ENCODE data around the gene GLIPR2. TPM values are rescaled to one million over a fixed set of nuclear protein-coding genes. Genes with fewer than 3 reads are reported as not detected.
A peak's percentile ranks its signal among the peaks of the same experiment; 100 is the strongest.
"Not testable (repeated sequence)": the region's sequence is repeated elsewhere in the genome, so short reads cannot be mapped to it uniquely, and the experiment has no call there.

Gene GLIPR2, protein sequence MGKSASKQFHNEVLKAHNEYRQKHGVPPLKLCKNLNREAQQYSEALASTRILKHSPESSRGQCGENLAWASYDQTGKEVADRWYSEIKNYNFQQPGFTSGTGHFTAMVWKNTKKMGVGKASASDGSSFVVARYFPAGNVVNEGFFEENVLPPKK
- total RNA-seq = 42.3 and 52.2 TPM in 2 replicates

DNA sequence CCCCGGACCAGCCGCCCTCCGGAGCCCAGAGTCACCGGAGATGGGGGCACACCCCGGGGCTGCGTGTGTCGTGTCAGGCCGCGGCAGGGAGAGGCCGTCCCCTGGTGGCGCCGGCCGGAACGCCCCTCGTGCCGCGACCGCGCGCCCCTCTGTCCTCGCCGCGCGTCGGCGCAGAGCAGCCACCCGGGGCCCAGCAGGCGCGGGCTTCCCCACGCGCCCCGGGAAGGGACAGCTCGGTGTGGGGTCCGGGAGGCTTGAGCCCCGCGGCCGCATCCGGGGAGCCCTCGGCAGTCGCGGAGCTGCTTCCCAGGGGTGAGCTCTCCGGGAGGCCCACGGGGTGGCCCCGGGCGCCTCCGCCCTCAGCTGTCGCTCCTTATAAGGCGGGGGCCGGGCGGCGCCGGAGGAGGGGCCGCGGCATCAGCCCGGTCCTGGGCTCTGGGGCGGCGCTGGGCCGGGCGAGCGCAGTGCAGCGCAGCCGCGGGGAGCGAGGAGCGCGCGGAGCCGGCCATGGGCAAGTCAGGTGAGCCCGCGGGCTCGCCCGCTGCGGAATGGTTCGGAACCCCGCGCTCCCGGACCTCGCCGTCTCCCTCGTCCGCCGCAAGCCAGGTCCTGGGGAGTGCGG lies at the start of gene GLIPR2:
Gene GLIPR2 (plus strand): TSS at position 462 of the 622 bp plus-strand sequence. CDS start 46 bp downstream, at position 508.
- peak; percentile 71 to 73 for DNase-seq (ENCODE audit: low read depth in 2 of 2)

DNA sequence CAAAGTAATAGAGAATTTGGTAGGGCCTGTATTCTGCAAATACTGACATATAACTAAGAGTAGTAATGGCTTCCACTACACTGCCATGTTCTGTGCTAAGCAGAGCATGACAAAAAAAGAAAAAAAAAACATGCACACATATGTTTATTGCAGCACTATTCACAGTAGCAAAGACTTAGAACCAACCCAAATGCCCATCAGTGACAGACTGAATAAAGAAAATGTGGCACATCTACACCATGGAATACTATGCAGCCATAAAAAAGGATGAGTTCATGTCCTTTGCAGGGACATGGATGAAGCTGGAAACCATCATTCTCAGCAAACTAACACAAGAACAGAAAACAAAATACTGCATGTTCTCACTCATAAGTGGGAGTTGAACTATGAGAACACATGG lies 49.5 kb upstream of the GLIPR2 start:
- not testable (repeated sequence) for DNase-seq (ENCODE audit: low read depth in 2 of 2)

DNA sequence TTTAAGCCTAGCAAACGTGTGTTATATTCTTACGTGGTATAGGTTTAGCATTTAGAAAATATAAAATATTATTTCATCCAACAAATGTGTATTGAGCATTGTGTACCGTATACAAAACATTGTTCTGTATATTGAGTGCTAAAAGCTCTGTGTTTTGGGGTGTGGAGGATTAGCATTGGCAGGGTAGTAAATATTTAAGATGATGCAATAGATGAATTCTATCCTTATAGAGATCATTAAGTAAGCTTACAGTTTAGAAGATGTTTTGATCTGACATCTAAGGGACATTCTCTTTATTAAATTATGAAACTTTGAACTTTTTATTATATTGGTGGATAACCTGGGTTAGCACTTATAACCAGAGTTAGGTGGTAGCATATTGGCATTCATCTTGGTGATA lies 48.5 kb upstream of the GLIPR2 start:
- DNase-seq (ENCODE audit: low read depth in 2 of 2) = no peak

DNA sequence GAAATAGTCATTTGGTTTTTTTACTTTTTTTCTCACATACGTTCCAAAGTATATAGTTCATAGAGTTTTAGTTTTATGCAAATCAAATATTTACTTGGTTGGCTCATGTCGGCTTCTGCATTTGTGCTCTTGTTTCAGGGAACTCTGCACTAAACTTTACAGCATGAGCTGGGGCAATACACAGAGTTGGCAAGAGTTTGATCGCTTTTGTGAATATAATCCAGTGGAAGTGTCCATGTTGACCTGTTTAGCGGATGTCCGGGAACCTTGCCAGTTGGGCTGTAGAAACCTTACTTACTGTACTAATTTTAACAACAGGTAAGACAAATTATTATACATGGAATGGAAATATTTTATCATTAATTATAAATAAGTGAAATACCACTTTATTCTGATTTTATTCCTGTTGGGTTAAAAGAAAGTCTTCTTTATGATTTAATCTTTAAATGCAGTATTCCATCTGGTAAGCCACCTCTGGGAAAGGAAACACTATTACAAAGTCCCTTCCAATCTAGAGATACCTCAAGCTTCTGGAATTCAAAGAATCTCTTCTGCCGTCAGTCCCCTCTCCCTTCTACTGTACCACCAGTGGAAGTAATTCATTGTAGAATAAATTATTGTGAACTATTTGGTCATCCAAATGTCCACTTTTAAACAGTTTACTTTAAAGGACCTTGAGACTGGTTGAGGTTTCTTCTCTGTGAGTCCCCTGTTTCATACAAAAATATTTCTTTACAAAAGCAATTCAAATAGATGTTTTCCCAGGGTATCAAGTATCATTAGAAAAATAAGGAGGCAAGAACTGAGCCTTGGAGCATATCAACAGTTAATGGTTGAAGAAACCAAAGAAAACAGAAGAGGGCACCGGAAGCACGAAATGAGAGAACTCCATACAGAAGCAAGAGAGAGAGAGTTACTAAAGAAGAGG lies 45.2 kb upstream of the GLIPR2 start:
- peak; percentile 80 to 94 for DNase-seq (ENCODE audit: low read depth in 2 of 2)

DNA sequence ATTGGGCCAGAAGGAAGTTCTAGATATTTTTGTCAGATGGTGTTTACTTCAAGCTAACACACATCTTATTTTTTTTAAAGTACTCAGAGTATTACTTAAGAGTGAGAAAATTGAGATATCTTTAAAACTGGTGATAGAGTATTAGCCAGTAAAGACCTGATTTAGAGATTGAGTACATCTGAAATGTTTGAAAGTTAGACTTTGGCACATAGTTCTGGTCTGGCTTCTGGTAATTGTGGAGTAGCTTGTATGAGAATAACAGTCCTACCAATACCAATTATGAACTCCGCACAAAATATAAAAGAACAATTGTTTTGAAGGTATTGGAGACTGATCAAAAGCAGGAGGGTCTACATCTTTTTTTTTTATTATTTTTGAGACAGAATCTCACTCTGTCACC lies 44.5 kb upstream of the GLIPR2 start:
- no peak for DNase-seq (ENCODE audit: low read depth in 2 of 2)

DNA sequence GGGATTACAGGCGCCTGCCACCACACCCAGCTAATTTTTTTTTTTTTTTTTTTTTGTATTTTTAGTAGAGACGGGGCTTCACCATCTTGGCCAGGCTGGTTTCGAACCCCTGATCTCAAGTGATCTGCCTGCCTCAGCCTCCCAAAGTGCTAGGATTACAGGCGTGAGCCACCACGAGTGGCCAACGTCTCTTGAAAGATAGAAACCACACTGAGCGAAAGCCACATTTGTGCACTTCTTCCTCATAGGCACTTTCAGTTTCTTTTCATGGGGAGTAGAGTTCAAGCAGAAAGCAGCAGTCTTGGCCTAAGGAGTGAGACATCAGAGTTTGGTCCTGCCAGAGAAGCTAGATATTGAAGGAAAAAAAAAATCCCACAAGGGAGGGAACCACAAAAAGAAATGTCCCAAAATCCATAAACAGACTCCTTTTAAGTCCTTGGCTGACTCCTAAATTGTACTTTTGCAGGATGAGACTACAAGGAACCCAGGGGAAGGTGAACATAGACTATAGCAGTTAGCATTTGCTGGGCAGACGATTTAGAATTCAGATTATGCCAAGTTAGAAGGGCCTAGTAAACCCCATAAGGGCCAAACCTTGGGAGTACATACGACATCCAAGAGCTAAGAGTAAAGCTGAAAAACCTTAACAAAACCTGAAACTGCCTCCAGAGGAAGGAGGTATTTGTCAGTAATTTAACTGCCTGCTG lies 43.9 kb upstream of the GLIPR2 start:
- DNase-seq (ENCODE audit: low read depth in 2 of 2) = peak in 1 of 2 donors; percentile 9

DNA sequence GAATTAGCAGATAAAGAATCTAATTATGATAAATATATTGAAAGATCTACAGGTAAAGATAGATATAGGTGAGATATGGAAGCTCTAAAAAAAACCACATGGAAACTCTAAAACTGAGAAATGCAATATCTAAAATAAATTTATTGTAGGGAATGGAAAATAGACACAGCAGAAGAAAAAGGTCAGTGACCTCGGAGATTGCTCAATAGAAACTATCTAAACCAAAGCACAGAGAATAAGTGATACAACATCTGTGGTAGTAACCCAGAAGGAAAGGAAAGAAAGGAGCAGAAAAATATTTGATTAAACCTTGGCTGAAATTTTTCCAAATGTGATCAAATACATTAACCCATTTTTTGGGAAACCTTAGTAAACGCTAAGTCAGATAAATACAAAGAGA lies 43.1 kb upstream of the GLIPR2 start:
- DNase-seq (ENCODE audit: low read depth in 2 of 2) = peak in 1 of 2 donors; percentile 39

DNA sequence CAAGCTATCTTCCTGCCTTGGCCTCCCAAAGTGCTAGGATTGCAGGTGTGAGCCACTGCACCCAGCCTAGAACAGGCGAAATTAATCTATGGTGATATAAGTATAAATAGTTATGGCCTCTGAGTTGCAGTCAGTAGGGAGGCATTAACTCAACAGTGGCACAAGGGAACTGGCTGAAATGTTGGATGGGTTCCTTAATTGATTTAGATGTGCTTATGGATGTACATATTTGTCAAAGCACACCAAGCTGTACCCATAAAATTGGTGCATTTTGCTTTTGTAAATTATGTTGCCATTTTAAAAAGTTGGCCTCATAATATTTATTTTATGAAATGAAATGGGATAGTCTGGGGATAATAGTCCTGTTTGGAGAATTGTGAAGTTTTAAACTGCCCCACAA lies 36.8 kb upstream of the GLIPR2 start:
- no peak for DNase-seq (ENCODE audit: low read depth in 2 of 2)

DNA sequence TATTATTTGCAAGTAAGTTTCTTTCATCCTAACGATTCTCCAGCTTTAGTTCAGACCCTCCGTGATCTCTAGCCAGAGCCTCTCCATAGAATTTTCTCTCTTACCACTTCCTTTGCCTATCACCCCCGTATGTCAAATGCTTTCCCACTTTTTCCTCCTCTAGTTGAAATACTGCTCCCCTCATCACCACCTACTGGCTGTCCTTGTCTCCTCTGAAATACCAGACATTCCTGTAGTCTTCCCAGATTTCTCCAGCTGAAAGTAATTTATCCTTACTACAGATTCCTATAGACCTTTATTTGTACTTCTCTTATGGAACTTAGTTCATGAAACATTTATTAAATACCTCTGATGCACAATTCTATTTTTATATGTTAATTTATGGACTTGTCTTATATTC lies 36.0 kb upstream of the GLIPR2 start:
- no peak for DNase-seq (ENCODE audit: low read depth in 2 of 2)

DNA sequence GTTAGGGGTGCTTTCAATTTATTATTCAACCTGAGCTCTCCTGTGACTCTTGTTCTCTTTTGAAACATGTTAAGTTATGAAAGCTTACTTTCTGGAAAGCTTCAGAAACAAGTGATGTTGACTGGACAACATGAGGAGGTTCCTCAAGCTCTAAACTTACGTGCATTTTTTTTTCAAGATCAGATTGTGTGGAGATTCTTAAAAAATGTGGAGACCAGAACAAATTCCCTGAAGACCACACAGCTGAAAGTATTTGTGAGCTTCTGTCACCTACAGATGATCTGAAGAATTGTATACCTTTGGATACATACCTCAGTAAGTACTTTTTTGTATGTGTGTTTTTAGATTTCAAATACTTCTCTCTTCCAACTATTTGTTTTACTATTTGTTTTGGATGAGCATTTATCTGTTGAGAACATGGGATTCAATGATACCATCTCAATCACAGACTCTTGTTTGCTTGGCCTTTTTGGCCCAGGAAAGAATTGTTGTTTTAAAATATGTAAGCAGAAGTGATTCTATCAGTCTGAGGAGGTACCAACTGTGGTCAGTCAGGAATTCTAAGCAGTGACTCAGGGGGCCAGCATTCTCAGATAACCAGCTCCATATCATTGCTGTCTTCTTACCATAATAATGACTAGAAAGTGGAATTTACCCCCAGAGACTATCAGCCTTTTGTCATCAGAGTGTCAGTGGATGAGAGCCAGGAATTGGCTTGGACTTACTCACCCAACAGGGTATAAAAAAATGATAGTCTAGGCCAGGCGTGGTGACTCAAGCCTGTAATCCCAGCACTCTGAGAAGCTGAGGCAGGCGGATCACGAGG lies 34.4 kb upstream of the GLIPR2 start:
- DNase-seq (ENCODE audit: low read depth in 2 of 2) = peak; percentile 81 to 90

DNA sequence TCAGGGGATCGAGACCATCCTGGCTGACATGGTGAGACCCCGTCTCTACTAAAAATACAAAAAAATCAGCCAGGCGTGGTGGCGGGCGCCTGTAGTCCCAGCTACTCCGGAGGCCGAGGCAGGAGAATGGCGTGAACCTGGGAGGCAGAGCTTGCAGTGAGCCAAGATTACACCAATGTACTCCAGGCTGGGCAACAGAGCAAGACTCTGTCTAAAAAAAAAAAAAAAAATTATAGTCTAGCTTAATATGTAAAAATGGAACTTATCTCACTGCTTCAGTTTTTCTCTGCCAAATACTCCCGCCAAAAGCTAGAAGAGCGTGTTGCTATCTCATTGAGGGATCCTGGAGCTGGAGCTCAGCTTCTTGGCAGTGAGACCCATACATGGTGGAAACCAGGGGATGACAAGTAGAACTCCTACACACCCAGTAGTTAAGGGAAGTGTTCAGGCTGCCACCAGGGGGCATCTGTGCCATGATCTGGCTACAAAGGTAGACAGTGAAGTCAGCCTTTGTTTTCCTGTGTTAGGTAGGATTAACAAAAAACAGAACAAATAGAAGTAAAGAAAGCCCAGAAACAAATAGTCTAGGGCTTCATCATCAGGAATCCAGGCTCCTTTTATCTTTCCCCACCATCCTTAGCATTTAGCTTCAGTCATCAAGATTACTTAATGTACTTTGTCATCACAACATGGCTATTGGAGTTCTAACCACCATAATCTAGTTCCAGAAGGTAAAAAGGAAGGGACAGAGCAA lies 33.6 kb upstream of the GLIPR2 start:
- DNase-seq (ENCODE audit: low read depth in 2 of 2) = peak; percentile 85 to 90

DNA sequence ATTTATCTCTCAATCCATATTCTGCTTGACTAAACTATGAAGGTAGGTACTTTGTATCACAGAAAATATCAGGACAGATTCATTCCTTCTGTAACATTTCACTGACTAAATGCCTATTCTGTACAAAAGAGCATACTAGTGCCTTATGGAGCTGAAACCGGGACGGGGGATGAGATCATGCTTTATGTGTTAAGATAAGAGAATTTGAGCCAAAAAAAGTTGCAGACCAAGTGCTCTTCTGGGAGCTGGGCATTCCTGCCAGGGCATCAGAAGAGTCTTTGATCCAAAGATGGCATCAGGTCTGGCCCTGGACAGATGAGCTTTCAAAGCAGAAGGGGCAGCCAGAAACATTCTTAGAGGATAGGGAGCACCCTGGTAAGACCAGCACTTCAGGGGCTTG lies 27.5 kb upstream of the GLIPR2 start:
- DNase-seq (ENCODE audit: low read depth in 2 of 2) = no peak

DNA sequence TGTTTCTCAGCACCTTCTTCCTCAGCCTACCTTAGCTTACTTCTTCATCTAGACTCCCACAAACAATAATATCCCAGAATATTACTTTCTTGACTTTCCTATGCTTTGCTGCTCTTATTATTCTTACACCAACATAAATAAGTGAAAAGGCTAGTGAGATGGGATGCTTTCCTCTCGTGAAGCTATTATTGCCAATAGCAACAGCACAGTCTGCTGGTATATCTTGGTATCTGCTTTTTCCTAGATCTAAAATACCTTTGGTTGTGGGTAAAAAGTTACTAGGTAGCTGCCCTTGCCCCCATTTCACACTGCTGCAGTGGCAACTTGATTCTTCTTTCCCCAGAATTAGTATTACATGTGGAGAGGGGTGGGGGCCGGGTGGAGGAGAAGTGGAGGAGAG lies 26.1 kb upstream of the GLIPR2 start:
- DNase-seq (ENCODE audit: low read depth in 2 of 2) = peak in 1 of 2 donors; percentile 31

DNA sequence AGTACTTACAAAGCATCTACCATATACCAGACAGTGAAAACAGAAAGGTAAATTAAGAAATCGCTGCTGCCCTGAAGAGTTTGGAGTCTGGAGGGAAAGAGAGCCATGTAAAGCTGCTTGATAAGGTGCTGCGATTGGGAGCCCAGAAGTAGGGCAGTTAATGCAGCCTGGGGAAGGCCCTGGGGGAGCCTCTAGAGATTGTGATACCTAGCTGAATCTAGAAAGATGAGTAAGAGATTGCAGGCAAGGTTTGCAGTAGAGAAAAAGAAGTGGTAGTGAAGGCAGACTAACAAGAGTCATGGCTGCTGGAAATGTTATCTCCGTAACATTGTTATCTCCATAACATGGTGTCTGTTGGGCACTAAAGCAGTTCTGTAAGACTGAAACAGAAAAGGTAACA lies 24.0 kb upstream of the GLIPR2 start:
- DNase-seq (ENCODE audit: low read depth in 2 of 2) = no peak

DNA sequence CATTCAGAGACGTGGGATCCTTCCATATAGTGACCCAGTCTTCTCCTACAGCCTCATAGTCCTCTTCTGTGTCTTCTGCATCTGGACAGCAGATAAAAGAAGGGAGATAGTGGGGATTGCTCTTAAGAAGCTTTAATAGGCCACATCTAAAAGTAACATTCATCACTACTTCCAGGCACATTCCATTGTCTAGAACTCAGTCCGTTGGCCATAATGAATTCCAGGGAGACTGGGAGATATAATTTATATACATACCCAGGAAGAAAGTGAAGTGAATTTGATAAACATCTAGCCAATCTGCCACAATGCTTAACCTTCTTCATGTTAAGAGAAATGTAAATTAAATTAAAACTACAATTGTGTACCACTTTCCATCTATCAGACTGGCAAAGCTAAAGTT lies 22.5 kb upstream of the GLIPR2 start:
- no peak for DNase-seq (ENCODE audit: low read depth in 2 of 2)

DNA sequence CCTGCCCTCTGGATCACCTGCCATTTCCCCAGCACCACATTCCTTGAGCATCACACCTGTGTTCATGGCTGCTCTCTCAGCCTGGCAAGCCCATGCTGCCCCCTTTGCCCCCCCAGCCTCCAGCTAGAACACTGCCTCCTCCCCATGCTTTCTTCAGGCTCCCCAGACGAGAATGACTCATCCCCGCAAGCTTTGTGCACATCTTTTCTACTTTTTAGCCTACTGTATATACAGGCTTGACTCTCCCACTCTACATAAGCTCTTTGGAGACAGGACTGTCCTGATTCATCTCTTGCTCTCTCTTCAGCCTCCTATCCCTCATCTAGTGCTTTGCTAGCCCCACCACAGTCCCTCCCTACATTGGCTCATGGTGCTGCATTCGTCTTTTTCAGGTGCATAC lies 19.9 kb upstream of the GLIPR2 start:
- no peak for DNase-seq (ENCODE audit: low read depth in 2 of 2)

DNA sequence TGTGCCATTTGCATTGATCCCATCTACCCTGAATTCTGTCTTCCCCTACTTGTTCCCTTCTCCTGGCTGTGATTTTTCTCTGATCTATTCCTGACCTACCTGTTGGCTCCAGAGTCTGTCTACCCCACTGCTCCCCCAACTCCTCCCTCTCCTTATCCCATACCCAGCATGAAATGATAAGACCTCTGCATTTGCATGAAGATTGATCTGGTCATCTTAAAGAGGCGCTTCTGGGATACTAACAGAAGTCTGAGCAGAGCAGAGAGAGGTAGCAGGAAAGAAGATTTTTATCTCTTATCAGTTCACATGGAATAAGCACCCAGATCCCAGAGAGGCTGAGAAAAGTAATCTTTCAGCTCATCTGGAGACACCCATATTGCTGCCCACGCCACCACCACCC lies 18.3 kb upstream of the GLIPR2 start:
- no peak for DNase-seq (ENCODE audit: low read depth in 2 of 2)

DNA sequence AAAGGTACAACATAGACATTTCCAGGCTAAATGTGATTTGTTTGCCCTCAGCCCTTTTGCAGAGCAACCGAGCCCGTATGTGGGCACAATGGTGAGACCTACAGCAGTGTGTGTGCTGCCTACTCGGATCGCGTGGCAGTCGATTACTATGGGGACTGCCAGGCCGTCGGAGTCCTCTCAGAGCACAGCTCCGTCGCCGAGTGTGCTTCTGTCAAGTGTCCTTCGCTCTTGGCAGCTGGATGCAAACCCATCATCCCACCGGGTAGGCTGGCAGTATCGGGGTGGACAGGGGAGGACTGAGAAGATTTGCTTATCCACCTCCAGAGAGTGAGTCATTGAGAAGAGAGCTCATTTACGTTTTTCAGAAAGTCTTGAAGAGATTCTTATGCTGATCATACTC lies 17.8 kb upstream of the GLIPR2 start:
- no peak for DNase-seq (ENCODE audit: low read depth in 2 of 2)

DNA sequence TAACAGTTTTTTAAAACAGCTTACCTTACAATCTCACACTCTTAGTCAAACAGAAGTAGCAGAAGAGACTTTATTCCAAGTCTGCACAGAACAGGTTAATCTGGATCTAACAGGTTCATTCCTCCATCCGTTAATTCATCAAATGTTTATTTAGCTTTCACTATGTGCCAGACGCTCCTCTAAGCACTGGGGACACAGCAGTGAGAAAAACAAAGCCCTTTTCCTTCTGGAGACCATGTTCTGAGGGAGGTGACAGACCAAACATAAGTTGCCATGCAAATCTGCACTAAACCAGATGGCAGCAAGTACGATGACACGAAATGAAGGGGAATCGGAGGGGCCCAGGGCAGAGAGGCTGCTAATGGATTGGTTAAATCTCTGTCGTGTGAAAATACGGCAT lies 17.1 kb upstream of the GLIPR2 start:
- peak in 1 of 2 donors; percentile 36 for DNase-seq (ENCODE audit: low read depth in 2 of 2)

DNA sequence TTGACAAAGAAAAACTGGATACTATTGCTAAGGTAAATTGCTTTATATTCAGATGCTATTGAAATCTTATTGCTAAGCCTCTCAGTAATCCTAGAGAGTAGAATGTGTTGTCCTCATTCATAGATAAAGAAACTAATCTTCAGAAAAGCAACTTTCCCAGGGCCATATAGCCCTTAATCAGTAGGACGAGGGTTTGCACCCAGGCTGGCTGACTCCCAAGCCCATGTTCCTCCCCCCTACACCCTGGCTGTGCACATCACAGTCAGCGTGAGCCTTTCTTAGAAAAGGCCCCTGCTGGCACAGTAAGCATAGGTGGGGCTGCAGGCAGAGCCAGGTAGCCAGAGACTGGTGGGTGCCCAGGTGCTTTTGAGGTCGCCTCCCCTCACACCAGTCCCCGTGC lies 15.8 kb upstream of the GLIPR2 start:
- DNase-seq (ENCODE audit: low read depth in 2 of 2) = no peak
